ENCODE results near the gene SPATA32.

SPATA32 gene

DNA sequence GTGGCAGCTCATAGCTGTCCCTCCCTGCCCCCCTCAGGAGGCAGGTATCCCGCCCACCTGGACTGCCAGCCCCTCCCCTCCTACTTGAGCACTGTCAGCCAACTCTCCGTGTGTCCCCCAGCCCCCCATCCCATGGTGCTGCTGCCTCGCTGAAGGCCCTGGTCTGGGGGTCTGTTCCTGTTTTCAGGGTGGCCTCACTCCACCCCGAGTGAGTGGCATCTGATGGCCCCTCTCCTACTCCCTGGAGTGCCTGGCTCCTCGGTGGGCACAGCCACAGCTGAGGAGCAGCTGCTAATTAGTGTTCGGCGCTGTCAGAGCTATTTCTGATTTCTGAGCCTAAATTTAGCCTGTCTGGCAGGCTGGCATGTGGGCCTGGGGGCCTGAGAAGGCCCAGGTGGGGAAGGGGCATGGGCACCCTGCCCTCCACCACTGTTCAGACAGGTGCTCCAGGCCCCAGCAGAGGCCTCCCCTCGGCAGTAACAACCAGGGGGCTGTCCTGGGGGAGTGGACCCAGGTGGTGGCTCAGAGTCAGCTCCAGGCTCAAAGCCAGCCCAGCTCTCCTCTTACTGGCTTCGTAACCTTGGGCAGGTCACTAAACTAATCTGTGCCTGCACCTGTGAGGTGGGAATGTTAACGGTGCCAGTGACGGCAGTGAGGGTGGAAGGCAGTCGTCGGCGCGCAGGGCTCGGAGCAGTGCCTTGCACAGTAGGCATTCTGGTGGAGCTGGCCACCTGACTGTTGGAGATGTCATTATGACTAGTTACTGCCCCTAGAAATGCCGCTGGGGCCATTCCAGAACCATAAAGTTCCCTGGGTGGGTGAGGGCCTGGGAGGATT is 33.8 kb downstream of the SPATA32 start:
- DNase-seq = peak; percentile 32

DNA sequence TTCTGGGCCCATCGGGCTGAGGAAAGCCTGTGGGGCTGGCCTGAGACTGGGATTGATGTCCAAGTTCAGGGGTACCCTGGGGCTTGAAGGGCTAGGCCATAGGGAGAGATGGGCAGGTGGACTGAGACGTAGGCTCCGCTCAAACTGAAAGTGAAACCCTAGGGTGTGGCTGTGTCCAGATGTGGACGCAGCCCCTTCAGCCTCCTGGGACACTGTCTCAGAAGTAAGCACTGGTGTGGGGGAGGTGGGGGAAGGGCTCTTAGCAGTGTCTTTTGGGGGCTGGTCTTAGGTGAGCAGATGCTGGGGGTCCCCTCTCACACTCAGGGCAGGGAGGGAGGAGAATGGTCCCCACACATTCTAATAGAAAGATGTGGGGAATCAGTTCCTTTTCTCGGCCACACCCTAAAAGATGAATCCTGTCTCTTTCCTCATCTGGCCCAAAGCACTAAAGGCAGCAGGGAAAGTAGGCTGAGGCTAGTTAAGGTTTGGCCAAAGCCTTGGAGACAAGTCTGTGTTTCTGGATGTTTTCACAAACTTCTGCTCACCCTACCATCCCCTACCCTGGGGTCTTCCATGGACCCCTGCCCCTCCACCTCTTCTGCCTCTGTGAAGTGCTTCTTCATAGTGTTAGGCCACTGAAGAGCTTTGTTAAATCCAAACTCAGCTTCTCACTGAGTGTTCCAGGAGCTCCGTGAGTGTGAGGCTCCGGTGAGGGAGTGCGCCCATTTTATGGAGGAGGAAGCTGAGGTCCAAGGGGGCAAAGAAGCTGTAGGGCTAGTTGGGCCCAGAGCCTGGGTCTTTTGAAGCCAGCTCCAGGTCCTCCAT is 34.6 kb downstream of the SPATA32 start:
- no peak for DNase-seq

DNA sequence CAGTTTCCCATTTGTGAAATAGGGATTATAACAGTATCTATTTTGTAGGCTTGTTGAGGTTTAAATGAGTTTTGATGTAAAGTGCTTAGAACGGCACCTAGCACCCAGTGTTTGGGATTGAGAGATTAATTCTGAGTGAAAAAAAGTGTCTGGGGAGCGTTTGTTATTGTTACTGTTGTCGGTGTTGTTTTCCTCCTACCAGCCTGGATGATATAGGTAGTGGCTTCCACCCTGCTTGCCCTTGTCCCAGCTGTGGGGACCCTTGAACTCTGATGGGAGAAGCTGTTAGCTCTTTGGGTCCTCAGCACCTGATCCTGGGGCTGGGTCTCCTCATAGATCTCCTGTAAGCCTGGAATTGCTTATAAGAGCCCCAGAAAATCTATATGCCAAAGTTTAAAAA is 35.3 kb downstream of the SPATA32 start:
- no peak for DNase-seq

DNA sequence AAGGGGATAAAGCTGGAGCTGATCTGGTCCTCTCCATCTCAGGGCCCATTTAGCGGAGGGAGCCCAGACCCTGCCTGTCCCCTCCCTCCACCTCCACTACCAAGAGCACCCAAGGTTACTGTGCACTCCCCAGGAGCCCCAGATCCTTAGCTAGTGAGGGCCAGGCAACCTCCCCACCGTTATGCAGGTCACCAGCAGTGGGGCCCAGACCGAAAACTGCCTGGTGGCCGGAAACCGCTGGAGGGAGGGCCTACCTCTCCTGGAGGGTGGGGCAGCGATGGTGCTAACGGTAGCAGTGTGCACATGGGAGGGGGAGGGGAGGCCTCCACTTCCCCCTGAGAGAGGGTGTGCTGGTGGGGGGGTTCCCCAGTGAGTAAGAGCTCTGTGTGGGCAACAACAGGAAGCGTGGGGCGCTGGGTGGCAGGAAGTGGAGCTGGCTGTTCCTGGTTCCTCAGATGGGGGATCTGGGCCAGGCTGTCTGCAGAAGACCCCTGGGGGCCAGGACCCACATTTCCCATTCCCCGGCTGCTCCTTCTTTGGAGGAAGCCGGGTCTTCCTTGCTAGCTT is 35.8 kb downstream of the SPATA32 start:
- peak; percentile 51 for DNase-seq

DNA sequence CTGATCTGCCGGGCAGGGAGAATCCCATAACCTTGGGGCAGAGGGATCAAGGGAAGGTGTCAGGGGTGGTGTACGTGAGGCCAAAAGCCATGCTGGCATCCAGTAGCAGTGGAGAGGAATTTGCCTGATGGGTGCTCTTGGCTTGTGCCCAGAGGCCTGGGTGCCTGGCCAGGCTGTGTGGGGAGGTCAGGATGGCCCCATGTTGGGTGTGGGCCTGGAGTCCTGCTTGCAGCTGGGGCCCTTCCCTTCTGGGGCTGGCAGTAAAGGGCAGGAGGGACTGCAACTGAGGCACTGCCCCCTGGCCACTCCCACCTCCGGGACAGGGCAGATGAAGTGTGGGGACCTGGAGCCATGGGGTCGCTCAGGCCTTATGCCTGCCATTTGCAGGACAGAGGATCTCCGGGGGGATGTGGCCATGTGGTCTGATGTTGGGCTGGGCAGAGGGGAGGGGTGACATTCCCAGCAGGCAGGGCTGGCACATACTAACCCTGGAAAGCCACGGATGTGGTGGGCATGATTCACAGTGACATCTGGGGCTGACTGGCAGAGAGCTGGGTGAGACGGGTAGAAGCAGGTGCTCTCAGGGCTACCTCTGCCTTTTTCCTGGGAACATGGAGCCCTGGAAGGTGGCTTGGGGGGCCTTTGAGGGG is 36.7 kb downstream of the SPATA32 start:
- DNase-seq = no peak

DNA sequence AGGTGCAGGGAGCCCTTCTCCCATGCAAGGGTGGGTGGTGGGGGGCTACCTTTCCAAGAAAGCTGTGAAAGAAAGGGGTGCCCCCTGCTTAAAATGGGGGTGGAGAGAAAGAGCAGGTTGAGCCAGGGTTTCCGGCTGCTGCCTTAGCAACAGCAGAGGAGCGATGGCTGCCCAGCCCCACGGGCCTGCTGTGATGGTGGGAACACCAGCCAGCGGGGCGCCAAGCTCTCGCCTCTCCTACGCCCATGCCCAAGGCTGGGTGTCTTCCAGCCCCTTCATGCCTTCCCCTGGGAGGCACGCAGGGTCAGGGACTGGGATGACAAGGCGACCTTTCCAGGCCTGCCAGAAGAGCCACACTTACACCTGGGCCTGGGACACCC is 37.2 kb downstream of the SPATA32 start:
- no peak for DNase-seq

DNA sequence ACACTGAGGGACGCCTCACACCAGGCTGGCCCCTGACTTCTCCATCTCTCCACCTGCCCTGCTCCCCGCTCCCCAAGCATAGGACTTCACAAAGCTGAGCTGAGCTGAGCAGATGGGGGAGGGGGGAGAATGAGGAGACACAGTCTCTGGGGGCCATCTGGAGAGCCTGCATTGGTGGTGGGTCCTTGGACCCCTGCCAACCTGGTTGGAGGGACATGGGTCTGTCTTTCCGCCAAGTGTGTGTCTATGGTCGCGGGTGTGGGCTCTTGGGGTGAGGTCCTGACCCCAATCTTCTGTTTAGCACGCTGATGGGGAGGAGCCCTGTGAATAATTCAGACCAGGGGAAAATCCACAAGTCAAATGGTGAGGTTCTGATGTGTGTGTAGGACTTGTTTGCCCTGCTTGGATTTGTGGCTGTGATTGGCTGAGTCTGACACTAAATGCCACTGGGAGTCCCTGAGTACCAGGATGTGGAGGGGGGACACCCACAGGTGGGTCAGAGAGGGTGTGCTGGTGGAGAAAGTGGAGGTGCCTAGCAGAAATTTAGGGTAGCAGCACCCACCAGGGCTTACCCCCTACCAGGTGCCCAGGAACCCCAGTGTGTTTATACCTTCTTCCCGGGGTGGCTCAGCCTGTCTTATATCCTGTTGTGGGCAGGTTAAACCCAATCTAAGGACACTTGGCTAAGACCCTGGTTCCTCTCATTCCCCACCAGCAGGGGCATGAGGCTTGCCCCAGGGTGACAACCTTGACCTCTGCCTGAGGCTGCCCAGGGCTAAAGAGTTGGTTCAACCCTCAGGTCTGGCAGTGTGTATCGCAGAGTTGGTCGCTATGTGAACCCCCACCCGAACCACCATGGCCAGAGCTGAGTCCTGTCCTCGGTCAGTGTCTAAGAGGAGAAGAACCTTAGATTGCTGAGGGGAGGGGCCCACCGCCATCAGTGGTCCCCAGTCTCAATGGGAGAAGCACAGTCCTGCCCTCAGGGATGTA is 38.1 kb downstream of the SPATA32 start:
- DNase-seq = no peak

DNA sequence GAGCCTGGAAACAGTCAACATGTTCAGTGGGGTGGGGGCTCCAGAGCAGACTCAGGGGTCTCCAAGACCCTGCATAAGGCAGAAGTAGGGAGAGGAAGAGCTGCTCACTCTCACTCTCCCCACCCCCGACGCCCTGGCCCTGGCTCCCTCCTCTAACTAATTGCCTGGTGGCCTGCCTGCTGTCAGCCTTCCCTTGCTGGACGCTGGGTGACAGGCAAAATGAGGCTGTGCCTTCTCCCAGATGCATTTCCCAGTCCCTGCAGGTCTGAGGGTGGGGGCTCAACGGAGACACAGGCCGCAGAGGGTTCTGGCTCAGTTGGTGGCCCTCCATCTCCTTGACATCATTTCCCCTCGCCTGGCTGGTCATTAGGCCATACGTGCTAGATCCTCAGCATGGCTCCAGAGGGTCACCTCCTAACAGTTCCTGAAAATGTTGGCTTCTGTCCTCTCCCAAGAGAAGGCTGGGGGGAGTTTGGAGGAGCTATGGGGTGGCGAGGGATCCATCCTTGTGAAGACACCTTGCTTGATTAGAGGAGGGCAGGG is 38.8 kb downstream of the SPATA32 start:
- no peak for DNase-seq

DNA sequence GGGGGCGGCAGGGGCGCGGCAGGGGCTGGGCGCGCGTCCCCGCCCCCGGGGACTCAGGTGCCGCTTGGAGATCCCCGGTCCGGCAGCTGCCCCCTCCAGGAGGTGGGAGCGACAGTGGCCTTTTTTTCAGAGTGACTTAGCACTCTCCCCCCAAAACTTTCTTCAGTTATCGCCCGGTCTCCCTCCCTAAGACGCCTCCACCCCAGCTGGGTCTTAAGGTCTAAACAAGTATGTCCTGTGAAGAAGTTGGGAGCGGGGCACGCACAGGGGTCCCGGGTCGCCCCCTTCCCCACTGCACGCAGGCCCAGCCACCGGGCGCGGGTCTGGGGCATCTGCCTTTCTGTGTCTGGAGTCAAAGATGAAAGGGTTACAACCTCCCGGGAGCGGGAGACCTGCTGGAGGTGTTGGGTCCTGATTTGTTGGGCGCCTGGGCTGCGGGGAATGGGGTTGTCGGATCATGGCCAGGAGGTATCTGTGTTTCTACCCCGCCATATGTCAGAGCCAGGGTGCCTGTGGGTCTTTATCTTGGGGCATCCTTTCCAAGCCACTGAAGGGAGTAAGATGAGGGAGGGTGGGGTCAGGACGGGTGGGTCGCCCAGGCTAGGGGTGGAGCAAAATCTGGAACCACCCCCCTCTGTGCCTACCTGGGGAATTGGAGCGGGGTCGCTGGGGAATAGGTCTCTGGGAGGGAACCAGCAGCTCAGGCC is 39.5 kb downstream of the SPATA32 start:
- no peak for DNase-seq

DNA sequence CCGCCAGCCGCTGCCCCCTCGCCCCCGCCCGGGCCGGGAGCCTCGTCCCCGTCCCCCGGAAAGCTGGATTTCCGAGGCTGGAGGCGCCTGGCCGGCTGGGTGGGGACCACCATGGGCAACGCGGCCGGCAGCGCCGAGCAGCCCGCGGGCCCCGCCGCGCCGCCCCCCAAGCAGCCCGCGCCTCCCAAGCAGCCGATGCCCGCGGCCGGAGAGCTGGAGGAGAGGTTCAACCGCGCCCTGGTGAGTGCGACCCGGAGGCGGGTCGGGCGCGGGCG is 39.9 kb downstream of the SPATA32 start:
- no peak for DNase-seq

DNA sequence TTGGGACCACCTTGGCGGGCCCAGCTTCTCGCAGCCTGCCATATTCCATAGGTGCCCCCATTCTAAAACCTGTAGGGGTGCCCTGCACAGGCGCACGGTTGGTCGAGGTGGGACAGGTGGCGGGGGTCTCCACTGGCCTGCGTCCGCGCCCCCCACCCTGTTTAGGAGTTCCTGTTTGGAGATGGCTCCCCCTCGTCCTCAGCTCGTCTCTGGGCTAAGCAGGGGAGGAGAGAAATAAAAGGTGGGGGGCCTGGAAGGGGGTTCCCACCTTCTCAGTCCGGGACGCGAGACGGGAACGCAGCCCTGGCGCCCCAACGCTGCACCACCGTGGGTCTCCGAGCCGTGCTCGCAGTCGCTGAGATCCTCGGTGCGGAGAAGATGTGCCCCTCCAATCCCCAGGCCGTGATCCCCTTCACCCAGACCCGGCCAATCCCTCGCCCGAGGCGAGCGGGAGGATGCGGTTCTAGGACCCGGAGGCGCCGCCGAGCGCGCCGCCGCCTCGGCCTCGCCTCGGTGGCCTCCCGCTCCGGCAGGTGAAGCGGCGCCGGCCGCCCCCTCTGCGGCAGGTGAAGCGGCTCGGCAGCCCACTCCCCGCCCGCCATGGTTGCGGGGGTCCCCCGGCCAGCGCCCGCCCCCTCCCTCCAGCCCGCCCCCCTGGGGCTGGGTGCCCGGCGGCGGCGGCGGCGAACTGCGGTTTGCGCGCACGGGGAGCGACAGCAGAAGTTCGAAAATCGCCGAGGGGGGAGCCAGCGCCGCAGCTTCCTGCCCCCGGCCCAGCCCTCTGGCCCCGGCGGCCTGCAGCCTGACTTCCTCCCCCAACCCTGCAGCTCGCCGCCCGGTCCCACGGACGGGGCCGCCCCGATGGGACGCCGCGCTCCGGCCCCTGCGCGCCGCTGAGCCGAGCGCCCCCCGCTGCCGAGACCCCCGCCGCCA is 40.5 kb downstream of the SPATA32 start, which contains the start of gene FMNL1:
FMNL1 (plus strand) TSS at position 805 of the 933 bp plus-strand sequence. CDS start 240 bp downstream, outside the sequence.
- peak; percentile 36 for DNase-seq

DNA sequence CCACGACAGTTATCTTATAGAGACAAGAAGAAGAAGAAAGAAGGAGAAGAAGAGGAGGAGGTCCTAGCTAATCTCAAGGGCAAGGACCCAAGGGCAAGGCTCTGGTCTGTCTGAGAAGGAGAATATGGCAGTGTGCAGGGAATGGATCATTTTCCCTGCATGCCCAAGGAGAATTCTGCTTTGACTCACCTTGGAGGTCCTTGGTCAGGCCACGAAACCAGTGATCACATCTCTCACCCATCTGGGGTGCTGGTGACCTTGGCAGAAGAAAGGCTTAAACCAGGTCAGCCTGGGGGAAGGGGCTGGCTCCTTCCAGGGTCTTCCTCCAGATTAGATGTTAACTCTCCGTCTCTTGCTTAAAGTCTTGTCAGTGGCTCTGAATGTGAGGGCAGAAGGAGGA is 41.8 kb downstream of the SPATA32 start:
- no peak for DNase-seq

DNA sequence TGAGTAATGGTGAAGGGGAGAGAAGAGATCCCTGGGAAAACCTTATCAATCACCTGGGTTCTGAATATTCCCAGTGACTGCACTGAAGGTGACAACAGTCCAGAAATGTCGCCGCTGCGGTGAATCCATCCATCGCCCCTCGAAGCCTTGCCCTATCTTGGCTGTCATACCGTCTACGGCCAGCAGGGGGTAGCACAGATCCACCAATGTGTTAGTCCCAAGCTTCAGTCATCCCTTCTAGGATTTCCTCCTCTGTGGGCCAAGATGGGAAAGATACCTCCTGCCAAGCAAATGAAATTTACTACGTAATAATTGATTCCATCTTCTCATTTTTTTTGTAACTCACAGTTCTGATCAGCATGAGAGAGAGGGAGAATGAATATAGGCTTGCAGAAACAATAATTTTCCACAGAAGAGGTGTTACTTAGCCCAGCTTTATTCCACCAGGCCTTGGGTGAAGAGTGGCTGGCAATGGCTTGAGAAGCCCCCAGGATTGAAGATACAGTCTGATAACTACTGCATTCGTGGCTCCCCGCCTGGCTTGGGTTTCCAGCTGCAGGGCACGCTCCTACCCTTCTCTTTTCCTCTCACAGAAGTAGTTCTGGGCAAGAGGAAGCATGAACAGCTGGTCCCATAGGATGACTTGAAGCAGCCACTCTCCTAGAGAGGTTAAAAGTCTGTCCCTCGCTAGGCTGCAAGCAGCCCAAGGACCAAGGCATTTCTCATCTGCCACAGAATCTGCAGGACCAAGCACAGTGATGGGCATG is 42.8 kb downstream of the SPATA32 start:
- DNase-seq = peak; percentile 85
